NCI-H1417 (cell line): ENCODE measurements around the gene SLC27A4.

Experiments used
- DNase-seq, 3 experiments: peaks; one replicate each; lab custom pipeline; 2025; lab: John Stamatoyannopoulos, UW

Gene SLC27A4

GRCh38 chr9:128339761-128340690 lies at the start of gene SLC27A4:
TSS of gene SLC27A4 (plus strand) at chr9:128340527. CDS start at chr9:128343133, 2,606 bp downstream.
- DNase-seq: peak; percentile 56 to 90 (median 89)

- no peak for DNase-seq
These were observed 48.3 kb upstream of the SLC27A4 start for GRCh38 chr9:128292009-128292408.

GRCh38 chr9:128293091-128293490 lies 47.2 kb upstream of the SLC27A4 start:
- no peak for DNase-seq

GRCh38 chr9:128294142-128294541 lies 46.2 kb upstream of the SLC27A4 start:
- DNase-seq: no peak

- no peak for DNase-seq
These were observed 43.7 kb upstream of the SLC27A4 start for GRCh38 chr9:128296340-128297220.

GRCh38 chr9:128297221-128297773 lies 43.0 kb upstream of the SLC27A4 start:
- DNase-seq: no peak

GRCh38 chr9:128298535-128299482 lies 41.5 kb upstream of the SLC27A4 start:
- DNase-seq: no peak

- no peak for DNase-seq
These were observed 36.0 kb upstream of the SLC27A4 start for GRCh38 chr9:128304136-128304970.

- DNase-seq: no peak
These were observed 35.4 kb upstream of the SLC27A4 start for GRCh38 chr9:128304971-128305288.

- no peak for DNase-seq
These were observed 30.8 kb upstream of the SLC27A4 start for GRCh38 chr9:128309551-128309950.

GRCh38 chr9:128310461-128310860 lies 29.9 kb upstream of the SLC27A4 start:
- DNase-seq: no peak

- DNase-seq: no peak
These were observed 25.6 kb upstream of the SLC27A4 start for GRCh38 chr9:128314697-128315096.

- DNase-seq: no peak
These were observed 23.9 kb upstream of the SLC27A4 start for GRCh38 chr9:128316421-128316820.

- no peak for DNase-seq
These were observed 22.7 kb upstream of the SLC27A4 start for GRCh38 chr9:128317629-128318028.

- DNase-seq: no peak
These were observed 19.0 kb upstream of the SLC27A4 start for GRCh38 chr9:128321343-128321742.

GRCh38 chr9:128321879-128322403 lies 18.4 kb upstream of the SLC27A4 start:
- DNase-seq: peak in 1 of 3 experiments; percentile 36

- DNase-seq: peak; percentile 90 to 100 (median 99)
These were observed 17.7 kb upstream of the SLC27A4 start, which contains the start of the genes COQ4 and TRUB2 for GRCh38 chr9:128322404-128323211. TSS of gene COQ4 (plus strand) at chr9:128322839. CDS start at chr9:128322859, 20 bp downstream. TSS of gene TRUB2 (minus strand) at chr9:128322447. CDS start at chr9:128322408, 39 bp downstream.

- no peak for DNase-seq
These were observed 17.1 kb upstream of the SLC27A4 start for GRCh38 chr9:128323212-128323730.

- DNase-seq: no peak
These were observed 16.5 kb upstream of the SLC27A4 start for GRCh38 chr9:128323791-128324190.
